ENCODE data around the gene ARSK.

Gene ARSK

GRCh38 chr5:95649842-95650620, 95.1 kb downstream of the ARSK start:
- DNase-seq = no peak

DNA sequence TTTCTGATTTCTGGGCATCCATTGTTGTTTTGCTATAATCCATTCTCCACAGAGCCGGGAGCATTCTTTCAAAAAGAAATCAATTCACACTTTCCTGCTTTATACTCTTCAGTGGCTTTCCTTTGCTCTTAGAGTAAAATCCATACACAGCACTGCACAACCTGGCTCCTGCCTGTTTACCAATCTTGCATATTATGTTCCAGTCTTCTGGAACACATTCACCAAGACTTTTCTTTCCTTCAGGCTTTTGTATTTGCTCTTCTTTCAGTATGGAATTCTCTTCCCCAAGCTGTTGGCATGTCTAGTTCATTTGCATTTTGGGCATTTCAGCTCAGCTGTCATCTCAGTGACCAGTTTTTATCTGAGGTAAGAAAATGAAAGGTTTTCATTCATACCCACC, 97.9 kb downstream of the ARSK start:
- no peak for DNase-seq

DNA sequence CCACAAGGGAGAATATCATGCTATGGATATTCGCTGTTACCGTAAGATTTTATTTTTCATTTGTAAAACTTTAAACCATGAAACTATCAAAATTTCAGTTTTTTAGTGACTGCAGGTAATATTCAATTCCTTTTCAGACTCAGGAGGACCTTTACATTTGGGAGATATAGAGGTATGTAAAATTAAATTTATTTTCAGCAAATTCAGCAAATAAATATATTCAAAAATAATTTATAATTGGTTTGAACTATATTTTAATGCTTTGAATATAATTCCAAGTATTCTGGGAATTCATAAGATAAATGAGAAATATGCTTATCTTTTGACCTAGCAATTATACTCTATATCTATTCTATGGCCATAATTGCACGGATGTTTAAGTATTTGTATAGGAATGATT, 99.3 kb downstream of the ARSK start:
- no peak for DNase-seq

Measured in NCI-H82 (cell line).